Neural cell (in vitro differentiated cells): ENCODE measurements around the gene EML4. TPM values are rescaled to one million over a fixed set of nuclear protein-coding genes. Genes with fewer than 3 reads are reported as not detected.

Experiments used
- polyA plus RNA-seq: library from polyadenylated mRNA; depleted of rRNA; stranded (reverse); fragments of >200 nt; gene quantifications from 2 replicates; pipeline ENCODE4 v1.2.3, GENCODE V29; 2014

Gene EML4
- polyA plus RNA-seq, 1 donor from 2014 or later = 33.9 TPM

Other genes starting within 250 kb of the EML4 start
- gene PKDCC, start 121.3 kb upstream of the EML4 start, polyA plus RNA-seq = 37.4 and 50.3 TPM in 2 replicates
- gene COX7A2L, start 191.9 kb downstream of the EML4 start, polyA plus RNA-seq = 396 and 425 TPM in 2 replicates